Inflammatory macrophage treated with lipopolysaccharide for 1 hour (primary cell): ENCODE data around the gene MAP1S.
A peak's percentile ranks its signal among the peaks of the same experiment; 100 is the strongest.
"Not testable (repeated sequence)": the region's sequence is repeated elsewhere in the genome, so short reads cannot be mapped to it uniquely, and the experiment has no call there.

Experiments used
- DNase-seq, 2 donors: peaks; one replicate each; pipeline ENCODE4 v3.0.0-alpha.2; 2020 to 2022

MAP1S gene

DNA sequence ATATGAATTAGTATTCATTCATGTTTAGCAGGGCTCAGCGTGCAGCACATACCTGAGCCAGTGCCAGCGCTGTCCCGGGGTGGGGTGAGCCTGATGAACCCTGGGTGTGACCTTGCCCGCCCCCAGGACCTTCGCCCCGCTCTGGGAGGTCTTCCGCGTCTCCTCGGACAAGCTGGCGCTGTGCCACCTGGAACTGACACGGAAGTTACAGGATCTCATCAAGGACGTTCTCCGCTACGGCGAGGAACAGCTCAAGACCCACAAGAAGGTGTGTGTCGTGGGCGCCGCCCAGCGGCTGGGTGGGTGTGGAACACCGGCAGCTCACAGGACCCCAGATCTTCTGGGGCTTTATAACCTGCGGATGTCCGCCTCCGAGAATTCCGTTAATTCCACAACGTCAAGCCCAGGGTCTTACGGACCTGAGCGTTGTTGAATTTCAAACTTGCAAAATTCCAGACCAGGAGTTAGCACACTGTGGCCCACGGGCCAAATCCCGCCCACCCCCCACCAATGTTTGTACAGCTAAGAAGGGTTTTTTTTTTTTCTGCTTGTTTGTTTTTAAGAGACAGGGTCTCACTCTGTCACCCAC is 47.4 kb downstream of the MAP1S start:
- peak; percentile 67 to 77 for DNase-seq

DNA sequence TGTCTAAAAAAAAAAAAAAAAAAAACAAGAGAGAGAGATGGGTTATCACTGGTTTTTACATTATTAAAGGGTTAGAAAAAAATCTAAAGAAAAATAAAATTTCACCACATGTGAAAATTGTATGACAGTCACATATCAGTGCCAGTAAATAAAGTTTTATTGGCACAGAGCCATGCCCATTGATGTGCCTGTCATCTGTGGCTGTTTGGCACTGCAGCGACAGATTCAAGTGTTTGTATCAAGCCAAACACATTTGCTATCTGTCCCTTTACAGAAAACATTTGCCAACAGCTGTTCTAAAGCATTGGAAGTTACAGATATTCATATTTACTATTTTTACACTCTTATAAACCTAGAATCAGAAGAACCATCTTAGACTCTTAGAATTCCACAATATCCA is 48.3 kb downstream of the MAP1S start:
- DNase-seq, result no peak

DNA sequence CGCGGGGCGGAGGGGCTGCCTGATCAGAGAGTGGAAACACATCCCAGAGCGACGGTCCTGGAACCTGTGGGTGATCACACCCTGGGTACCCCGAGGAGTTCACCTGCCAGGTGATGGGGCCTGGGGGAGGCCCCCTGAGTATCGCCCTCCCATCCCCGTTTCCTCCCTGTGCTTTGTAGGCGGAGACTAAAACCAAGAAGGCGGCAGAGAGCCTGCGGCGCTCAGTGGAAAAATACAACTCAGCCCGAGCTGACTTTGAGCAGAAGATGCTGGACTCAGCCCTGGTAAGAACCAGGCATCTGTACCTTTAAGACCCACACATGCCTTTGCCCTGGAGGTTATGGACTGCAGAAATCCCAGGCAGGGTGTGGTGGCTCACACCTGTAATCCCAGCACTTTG is 51.3 kb downstream of the MAP1S start:
- DNase-seq, result no peak

DNA sequence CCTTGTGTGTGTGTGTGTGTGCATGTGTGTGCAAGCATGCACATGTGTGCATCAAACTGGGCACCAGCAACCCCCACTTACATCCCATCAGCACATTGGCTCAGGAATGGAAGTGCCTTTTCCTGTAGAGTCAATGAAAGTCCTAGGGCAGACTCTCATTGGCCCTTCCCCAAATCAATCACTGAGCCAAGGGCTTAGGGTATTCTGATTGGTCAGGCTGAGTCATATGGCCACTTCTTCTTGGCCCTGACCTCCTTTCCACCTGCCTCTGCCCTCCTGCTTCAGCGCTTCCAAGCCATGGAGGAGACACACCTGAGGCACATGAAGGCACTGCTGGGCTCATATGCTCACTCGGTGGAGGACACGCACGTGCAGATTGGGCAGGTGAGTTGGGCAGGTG is 52.9 kb downstream of the MAP1S start:
- DNase-seq, result peak in 1 of 2 donors; percentile 48

DNA sequence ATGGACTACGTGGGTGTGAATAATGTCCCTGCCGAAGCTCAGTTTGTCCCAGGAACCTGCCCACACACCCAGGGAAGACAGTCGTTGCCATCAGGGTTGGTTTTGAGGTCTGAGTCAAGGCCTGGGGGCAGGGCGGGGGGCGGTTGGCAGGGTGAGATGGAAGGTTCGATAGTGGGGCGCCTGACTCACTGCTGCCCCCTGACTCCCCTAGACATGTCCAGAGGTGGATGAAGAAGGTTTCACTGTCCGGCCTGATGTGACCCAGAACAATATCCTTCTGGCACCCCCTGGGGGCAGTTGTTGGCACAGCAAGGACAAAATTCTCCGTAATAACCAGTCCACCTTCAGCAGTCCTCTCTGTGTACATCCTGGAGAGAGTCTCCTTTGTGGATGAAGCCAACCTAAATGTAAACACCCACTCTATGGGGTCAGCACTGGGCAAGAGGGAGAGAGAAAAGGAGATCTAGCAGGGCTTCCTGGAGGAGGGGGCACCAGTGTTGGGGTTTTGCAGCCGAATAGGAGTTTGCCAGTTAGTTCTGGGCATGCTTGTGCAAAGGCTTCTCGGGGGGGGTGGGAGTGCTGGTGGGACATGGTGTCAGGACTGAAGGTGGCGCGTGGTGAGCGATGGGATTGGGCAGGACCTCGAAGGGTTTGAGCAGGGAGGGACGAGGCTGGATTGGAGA is 56.1 kb downstream of the MAP1S start:
- peak in 1 of 2 donors; percentile 74 for DNase-seq

DNA sequence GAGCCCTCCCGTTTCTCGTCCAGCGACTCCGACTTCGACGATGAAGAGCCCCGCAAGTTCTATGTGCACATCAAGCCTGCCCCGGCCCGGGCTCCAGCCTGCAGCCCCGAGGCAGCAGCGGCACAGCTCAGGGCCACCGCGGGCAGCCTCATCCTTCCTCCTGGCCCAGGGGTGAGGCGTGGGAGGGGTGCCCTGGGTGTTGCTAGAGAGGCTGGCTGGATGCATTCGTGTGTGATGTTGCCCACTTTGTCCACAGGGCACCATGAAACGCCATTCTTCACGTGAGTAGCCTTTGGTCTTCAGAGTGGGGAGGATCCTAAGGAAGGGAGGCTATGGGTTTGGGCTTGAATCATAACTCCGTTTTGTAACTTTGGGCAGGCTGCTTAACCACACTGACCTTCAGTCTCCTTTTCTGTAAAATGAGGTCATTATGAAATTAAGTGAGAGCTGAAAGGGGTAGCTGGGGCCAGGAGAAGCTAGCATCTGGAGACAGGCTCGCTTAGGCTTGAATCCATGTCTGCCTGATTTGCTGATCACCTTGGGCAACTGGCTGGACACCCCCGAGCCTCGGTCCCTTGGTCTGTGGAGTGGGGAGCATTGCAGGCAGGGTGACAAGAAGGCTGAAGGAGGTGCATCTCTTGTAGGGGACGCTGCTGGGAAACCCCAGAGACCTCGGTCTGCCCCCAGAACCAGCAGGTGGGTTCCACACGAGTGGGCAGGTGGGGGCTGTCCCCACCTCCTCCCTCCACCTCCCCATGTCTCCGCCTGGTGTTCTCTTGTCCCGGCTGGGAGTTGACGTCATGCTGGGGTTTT is 56.9 kb downstream of the MAP1S start:
- peak; percentile 87 to 97 for DNase-seq

DNA sequence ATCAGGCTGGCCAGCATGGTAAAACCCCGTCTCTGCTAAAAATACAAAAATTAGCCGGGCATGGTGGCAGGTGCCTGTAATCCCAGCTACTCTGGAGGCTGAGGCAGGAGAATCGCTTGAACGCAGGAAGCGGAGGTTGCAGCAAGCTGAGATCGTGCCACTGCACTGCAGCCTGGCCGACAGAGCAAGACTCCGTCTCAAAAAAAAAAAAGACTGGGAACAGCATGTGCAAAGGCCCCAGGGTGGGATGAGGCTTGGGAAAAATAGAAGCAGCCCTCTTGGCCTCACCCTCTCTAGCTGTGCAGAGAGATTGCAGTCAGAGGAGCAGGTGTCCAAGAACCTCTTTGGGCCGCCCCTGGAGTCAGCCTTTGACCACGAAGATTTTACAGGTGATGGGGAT is 58.6 kb downstream of the MAP1S start:
- not testable (repeated sequence) for DNase-seq

DNA sequence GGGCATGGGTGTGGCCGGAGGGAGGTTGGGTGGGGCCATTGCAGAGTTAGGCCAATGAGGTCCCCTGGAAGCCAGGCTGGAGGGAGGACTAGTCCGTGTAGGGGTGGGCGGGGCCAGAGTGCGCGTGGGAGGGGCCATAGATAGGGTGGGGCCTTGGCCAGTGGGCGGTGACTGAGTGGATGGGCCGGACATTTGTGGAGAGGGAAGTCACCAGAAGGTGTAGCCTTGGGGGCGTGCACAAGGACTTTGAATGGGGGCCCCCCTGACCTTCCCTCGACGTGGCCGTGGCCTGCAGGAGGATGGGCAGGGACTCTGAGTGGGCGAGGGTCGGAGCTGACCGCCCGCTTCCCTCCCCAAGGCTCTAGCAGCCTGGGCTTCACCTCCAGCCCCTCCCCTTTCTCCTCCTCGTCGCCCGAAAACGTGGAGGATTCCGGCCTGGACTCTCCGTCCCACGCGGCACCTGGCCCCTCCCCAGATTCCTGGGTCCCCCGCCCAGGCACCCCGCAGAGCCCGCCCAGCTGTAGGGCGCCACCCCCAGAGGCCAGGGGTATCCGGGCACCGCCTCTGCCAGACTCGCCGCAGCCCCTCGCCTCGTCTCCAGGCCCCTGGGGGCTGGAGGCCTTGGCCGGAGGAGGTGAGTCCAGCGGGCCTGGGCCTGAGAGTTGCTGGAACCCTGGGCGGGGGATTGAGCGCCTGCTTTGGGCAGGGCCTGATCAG is 59.1 kb downstream of the MAP1S start:
- peak; percentile 83 to 94 for DNase-seq

DNA sequence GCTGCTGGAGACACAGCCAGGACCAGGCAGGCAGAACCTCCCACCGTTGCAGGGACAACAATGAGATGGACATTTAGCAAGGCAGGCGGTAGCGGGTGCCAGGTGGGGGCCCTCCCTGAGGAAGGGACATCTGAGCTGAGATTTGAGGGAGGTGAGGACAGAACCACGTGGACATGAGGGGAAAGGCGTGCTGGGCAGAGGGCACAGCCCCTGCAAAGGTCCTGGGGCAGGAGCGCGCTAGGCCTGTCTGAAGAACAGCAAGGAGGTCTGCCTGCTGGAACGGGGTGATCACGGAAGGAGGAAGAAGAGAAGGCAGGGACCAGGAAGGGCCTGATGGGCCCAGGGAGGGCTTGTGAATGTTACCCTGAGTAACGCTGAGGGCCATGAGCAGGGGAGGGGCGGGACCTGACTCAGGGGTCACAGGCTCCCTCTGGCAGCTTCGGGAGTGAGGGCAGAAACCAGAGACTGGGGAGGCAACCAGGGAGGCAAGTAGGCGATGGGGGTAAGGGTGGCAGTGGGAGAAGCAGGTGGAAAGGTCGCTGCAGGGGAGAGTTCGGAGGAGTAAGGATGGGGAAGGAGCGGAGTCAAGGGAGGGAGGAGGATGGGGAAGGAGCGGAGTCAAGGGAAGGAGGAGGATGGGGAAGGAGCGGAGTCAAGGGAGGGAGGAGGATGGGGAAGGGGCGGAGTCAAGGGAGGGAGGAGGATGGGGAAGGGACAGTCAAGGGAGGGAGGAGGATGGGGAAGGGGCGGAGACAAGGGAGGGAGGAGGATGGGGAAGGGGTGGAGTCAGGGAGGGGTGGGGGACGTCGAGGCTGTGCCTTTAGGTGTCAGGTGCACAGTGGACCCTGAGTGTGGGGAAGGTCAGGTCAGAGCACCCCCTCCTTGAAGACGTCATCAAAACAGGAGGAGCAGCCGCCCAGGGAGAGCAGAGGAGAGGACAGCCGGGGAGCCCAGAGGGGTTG is 60.0 kb downstream of the MAP1S start:
- DNase-seq, result peak; percentile 88 to 90

DNA sequence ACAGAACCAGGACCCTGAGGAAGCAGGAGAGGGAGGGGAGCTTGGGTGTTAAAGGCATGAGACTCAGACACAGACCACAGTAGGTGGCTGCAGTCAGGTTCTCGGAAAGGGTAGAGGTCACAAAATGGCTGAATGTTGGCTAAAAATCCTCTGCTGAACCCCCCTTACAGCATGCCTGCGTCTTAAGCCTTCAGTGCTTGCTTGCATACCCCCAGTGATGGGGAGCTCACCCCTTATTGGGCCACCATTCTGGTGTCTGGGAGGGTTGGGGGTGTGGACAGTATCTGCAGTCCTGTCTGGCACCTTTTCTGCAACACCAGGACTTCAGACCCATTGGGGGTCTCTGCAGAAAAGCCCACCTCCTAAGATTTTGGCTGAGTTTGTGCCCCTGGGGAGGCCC is 61.5 kb downstream of the MAP1S start:
- DNase-seq, result no peak

DNA sequence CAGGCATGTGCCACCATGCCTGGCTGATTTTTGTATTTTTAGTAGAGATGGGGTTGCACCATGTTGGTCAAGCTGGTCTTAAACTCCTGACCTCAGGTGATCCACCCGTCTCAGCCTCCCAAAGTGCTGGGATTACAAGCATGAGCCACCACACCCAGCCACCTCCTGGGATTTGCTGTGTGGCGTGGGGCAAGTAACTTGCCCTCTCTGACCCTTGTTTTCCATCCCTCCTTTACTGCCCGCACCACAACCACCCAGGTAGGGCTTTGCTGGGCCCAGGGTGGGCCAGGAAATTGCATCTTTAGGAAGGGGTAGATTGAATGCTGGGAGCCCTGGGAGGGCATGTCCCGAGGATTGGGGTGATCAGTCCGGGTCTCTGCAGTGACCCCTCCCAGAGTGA is 64.4 kb downstream of the MAP1S start:
- not testable (repeated sequence) for DNase-seq
